ENCODE measurements around the gene EFCAB11.

DNA sequence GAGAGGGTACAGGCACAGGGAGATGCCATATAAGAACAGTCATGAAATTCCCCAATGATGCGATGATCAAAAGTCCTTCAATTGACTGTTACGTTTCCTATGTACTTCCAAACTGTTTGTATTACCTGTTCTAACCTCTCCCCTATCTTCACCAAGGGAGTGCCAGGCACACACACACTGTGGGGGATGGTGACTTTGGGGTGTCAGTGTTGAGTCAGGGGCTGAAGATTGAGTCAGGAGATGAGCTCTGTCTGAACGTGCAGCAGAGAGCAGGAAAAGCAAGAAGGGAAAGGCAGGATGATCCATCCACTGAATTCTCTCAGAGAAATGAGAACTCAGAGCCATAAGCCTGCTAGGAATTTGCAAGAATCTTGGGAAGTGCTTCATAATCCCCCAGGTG lies 153.4 kb downstream of the EFCAB11 start:
- TF ChIP-seq CTCF (IDR thresholded peaks at IDR 0.05; ENCODE audit: extremely low read depth in 1 of 2, insufficient read depth in 1 of 2, low read depth in 1 of 2, low read length in 2 of 2) (no peak), POLR2A (IDR thresholded peaks at IDR 0.05; ENCODE audit: low read depth, low read length) (no peak), POLR2AphosphoS5 (IDR thresholded peaks at IDR 0.05; ENCODE audit: insufficient read depth, low read depth, low read length) (no peak), JUN (IDR thresholded peaks at IDR 0.05; ENCODE audit: borderline replicate concordance, insufficient read depth, insufficient read length, low read depth) (no peak), MAX (IDR thresholded peaks at IDR 0.05; ENCODE audit: insufficient read depth, insufficient read length) (no peak)

All from endothelial cell of umbilical vein (primary cell).